SU-DHL-6 (cell line): Measurements from ENCODE around the gene KDM4F.

Experiments
- H2AFZ ChIP-seq: fragments of 200-600 bp; sonication (generic); 2 replicates; pipeline ENCODE4 v1.6.1; 2014; ENCODE audit warnings: low read depth, mild to moderate bottlenecking, moderate library complexity, mixed read lengths, antibody characterized with exemption, low read length; ENCODE audit not compliant: severe bottlenecking
- H3F3A ChIP-seq: fragments of 200-600 bp; shearing (Covaris generic); 2 replicates; pipeline ENCODE4 v1.6.0; 2016; ENCODE audit warnings: antibody characterized with exemption, mild to moderate bottlenecking; ENCODE audit not compliant: insufficient read depth
- H3K27ac ChIP-seq: fragments of 200-600 bp; sonication (generic); 2 replicates; pipeline ENCODE4 v1.5.1; 2016; ENCODE audit warnings: low read depth, mild to moderate bottlenecking, low read length, moderate library complexity, mixed read lengths
- H3K27me3 ChIP-seq: fragments of 200-600 bp; sonication (generic), shearing (Covaris generic); 2 replicates; pipeline ENCODE4 v1.6.0; 2014; ENCODE audit warnings: mild to moderate bottlenecking, low read length
- H3K36me3 ChIP-seq: fragments of 200-600 bp; sonication (generic); 2 replicates; pipeline ENCODE4 v1.6.1; 2014; ENCODE audit warnings: mild to moderate bottlenecking, low read length, mixed read lengths
- H3K4me2 ChIP-seq: fragments of 300-600, 200-600 bp; shearing (Covaris generic), sonication (generic); 2 replicates; pipeline ENCODE4 v1.6.0; 2014; ENCODE audit warnings: low read length, low read depth, mild to moderate bottlenecking; ENCODE audit not compliant: poor library complexity, severe bottlenecking
- H3K4me3 ChIP-seq: fragments of 200-600 bp; sonication (generic); 2 replicates; pipeline ENCODE4 v1.5.1; 2014; ENCODE audit warnings: antibody characterized with exemption, low read length, mild to moderate bottlenecking, mixed read lengths; ENCODE audit not compliant: insufficient read depth, poor library complexity, severe bottlenecking
- H3K79me2 ChIP-seq: fragments of 200-600 bp; sonication (generic); 2 replicates; pipeline ENCODE4 v1.6.1; 2014; ENCODE audit warnings: mild to moderate bottlenecking, low read length, moderate library complexity; ENCODE audit not compliant: insufficient read depth
- H3K9ac ChIP-seq: fragments of 200-600 bp; sonication (generic); 2 replicates; pipeline ENCODE4 v1.7.0; 2014; ENCODE audit warnings: mild to moderate bottlenecking, low read length
- H3K9me2 ChIP-seq: fragments of 200-600 bp; sonication (generic); replicated peaks from 2 replicates; pipeline ENCODE4 v1.6.1; 2014; ENCODE audit warnings: low read length; ENCODE audit not compliant: insufficient read depth
- H3K9me3 ChIP-seq: fragments of 200-600 bp; sonication (generic); 2 replicates; pipeline ENCODE4 v1.6.1; 2014; ENCODE audit warnings: low read length, mixed read lengths; ENCODE audit not compliant: insufficient read depth
- H4K20me1 ChIP-seq: fragments of 200-600 bp; sonication (generic); 2 replicates; pipeline ENCODE4 v1.6.1; 2014; ENCODE audit warnings: low read depth, mild to moderate bottlenecking, antibody characterized with exemption, low read length, moderate library complexity, mixed read lengths
- EZH2phosphoT487 ChIP-seq: fragments of 200-600 bp; sonication (generic), shearing (Covaris generic); conservative IDR thresholded peaks from 2 replicates; pipeline ENCODE4 v1.6.1; 2018; ENCODE audit warnings: mild to moderate bottlenecking, antibody characterized with exemption, low read length, moderate library complexity, mixed read lengths
- TF ChIP-seq, protein P1 (sequence below): fragments of 200-600 bp; sonication (generic); IDR thresholded peaks from one replicate; pipeline ENCODE4 v1.5.1; 2017; ENCODE audit warnings: antibody characterized with exemption, mild to moderate bottlenecking, low read length, moderate library complexity; ENCODE audit not compliant: insufficient read depth, poor library complexity, severe bottlenecking

Gene KDM4F

DNA sequence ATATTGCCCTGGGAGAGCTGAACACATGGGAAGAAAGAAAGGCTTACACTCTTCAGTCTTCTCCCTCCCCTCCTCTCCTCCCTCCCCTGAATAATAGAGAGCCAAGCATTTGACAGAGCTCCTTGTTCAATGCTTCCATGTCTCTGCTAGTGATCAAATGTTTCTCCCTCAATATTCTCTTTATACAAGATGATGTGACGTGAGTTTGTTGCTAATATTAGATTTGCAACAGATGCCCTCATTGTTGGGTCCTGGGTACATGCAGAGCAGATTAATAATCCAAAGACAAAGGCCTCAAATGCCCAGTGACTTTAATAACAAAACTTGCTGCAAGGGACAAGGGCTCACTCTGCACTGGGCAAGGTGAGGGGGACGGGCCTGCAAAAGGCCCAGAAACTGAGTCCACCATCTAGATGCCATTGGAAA, 33.4 kb downstream of the KDM4F start:
- Histone ChIP-seq H3K79me2 (no peaks in the 10 kb centered on the region), H3K27me3 (no peaks in the 10 kb centered on the region), H3F3A (no peaks in the 10 kb centered on the region), H3K4me3 (no peak overlapping the region), H3K27ac (no peak overlapping the region), H2AFZ (no peak overlapping the region), H3K36me3 (no peaks in the 10 kb centered on the region), H4K20me1 (no peaks in the 10 kb centered on the region), H3K4me2 (no peak overlapping the region), H3K9me3 (no peaks in the 10 kb centered on the region), H3K9ac (no peak overlapping the region), H3K9me2 (no peaks in the 10 kb centered on the region)
- TF ChIP-seq EZH2phosphoT487, result no peak
- TF ChIP-seq, protein P1, sequence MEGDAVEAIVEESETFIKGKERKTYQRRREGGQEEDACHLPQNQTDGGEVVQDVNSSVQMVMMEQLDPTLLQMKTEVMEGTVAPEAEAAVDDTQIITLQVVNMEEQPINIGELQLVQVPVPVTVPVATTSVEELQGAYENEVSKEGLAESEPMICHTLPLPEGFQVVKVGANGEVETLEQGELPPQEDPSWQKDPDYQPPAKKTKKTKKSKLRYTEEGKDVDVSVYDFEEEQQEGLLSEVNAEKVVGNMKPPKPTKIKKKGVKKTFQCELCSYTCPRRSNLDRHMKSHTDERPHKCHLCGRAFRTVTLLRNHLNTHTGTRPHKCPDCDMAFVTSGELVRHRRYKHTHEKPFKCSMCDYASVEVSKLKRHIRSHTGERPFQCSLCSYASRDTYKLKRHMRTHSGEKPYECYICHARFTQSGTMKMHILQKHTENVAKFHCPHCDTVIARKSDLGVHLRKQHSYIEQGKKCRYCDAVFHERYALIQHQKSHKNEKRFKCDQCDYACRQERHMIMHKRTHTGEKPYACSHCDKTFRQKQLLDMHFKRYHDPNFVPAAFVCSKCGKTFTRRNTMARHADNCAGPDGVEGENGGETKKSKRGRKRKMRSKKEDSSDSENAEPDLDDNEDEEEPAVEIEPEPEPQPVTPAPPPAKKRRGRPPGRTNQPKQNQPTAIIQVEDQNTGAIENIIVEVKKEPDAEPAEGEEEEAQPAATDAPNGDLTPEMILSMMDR, result no peak

DNA sequence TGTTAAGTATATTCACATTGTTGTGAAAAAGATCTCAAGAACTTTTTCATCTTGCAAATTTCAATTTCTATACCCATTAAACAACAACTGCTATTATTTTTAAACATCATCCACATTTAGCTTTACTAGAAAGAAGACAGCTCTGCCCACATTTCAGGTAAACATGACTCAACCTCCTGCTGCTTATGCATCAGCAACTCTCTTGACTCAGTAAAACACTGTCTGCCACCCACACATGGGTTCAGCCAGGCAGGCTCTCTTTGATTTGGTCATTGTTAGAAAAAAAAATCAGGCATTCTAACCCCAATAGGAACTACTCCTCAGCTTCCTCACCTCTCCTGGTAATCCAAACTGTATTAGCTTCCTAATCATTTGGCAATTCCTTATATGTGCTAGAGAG, 35.3 kb downstream of the KDM4F start:
- Histone ChIP-seq H3K27me3 (no peaks in the 10 kb centered on the region), H3K36me3 (no peaks in the 10 kb centered on the region), H3K9me3 (no peaks in the 10 kb centered on the region), H3K27ac (no peak overlapping the region), H3K79me2 (no peaks in the 10 kb centered on the region), H4K20me1 (no peaks in the 10 kb centered on the region), H3K4me3 (no peak overlapping the region), H3K9ac (no peak overlapping the region), H3K9me2 (no peaks in the 10 kb centered on the region), H3F3A (no peaks in the 10 kb centered on the region), H2AFZ (no peak overlapping the region), H3K4me2 (no peak overlapping the region)
- TF ChIP-seq EZH2phosphoT487, result no peak
- TF ChIP-seq, protein P1, result no peak

DNA sequence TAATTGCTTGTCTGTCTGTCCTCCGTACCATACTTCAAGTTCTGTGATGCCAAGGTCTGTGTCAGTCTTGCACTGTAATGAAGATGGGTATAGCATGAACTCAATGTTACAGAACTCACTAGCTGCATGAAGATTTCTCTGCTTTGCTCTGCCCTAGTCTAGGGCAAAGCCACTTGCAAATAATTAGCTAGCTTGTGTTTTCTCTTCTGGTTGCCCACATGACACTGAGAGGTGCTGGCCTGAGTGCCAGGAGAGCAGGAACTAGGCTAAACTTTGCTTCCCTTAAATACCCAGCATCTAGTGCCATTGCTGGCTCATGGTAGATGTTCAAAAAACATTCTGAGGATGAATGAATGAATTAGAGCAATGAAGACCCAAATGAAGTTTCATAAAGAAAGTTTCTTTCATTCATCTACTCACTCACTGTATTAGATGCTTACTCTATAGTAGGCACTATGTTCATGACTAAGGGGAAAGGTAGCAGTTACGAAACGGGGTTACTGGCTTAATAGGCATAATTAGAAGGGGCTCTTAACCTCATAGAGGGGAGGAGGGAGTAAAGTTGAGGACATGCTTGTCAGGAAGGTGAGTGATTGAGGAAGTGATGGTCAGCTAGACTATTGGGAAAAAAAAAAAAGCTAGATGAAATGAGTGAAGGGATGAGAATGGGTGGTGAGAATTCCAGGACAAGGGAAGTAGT, 36.0 kb downstream of the KDM4F start:
- Histone ChIP-seq H3K27me3 (no peaks in the 10 kb centered on the region), H4K20me1 (no peaks in the 10 kb centered on the region), H3K9me2 (no peaks in the 10 kb centered on the region), H2AFZ (no peak overlapping the region), H3K79me2 (no peaks in the 10 kb centered on the region), H3K9ac (no peak overlapping the region), H3K9me3 (no peaks in the 10 kb centered on the region), H3F3A (no peaks in the 10 kb centered on the region), H3K4me3 (no peak overlapping the region), H3K4me2 (no peak overlapping the region), H3K27ac (no peak overlapping the region), H3K36me3 (no peaks in the 10 kb centered on the region)
- TF ChIP-seq, protein P1, result no peak
- TF ChIP-seq EZH2phosphoT487, result no peak
